ENCODE measurements around the gene PTPRG. TPM values are rescaled to one million over a fixed set of nuclear protein-coding genes. Genes with fewer than 3 reads are reported as not detected.

The PTPRG gene
- total RNA-seq, 1 experiment from 2014 or later = 0.74 TPM

DNA sequence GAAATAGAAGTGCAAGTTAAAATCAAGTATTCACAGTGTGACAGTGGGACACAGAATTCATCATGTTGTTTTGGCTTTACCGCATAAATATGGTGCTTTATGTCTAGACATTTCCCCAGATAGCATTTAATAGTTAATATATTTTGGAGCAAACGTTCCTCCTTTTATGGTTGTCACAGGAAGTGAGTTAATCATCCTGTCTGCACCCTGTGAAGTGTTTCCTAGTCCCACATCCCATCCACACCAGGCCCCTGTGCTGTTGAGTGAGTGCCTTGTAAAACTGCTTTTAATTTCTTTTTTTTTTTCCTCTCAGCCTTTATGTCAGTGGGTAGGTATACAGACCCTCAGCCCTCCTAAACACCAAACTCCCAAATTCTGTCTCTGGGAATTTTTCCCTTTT is 418.3 kb downstream of the PTPRG start:
- no peak overlapping the region for H3K4me3 ChIP-seq (ENCODE audit: low read depth in 2 of 2, low read length in 2 of 2)
- intact Hi-C loops (cut with micrococcal nuclease; ENCODE audit: unreplicated experiment) (no loop called here), in situ Hi-C loops (cut with HindIII; ENCODE audit: low pct_unique_long_range_greater_than_20kb, low sequenced_read_pairs) (no loop called here)
- H3K9me3 ChIP-seq (ENCODE audit: control insufficient read depth, insufficient read depth, low read depth, low read length) = no peaks in the 10 kb centered on the region
- POLR2A ChIA-PET = no interaction called here
- TF ChIP-seq TCF7L2 (IDR thresholded peaks at IDR 0.05; ENCODE audit: low read depth, low read length) (no peak), POLR2AphosphoS5 (IDR thresholded peaks at IDR 0.05; ENCODE audit: low read depth, low read length) (no peak), SIN3A (IDR thresholded peaks at IDR 0.05; ENCODE audit: borderline replicate concordance, insufficient read depth, low read depth, low read length) (no peak)
- TF ChIP-seq, protein P1, sequence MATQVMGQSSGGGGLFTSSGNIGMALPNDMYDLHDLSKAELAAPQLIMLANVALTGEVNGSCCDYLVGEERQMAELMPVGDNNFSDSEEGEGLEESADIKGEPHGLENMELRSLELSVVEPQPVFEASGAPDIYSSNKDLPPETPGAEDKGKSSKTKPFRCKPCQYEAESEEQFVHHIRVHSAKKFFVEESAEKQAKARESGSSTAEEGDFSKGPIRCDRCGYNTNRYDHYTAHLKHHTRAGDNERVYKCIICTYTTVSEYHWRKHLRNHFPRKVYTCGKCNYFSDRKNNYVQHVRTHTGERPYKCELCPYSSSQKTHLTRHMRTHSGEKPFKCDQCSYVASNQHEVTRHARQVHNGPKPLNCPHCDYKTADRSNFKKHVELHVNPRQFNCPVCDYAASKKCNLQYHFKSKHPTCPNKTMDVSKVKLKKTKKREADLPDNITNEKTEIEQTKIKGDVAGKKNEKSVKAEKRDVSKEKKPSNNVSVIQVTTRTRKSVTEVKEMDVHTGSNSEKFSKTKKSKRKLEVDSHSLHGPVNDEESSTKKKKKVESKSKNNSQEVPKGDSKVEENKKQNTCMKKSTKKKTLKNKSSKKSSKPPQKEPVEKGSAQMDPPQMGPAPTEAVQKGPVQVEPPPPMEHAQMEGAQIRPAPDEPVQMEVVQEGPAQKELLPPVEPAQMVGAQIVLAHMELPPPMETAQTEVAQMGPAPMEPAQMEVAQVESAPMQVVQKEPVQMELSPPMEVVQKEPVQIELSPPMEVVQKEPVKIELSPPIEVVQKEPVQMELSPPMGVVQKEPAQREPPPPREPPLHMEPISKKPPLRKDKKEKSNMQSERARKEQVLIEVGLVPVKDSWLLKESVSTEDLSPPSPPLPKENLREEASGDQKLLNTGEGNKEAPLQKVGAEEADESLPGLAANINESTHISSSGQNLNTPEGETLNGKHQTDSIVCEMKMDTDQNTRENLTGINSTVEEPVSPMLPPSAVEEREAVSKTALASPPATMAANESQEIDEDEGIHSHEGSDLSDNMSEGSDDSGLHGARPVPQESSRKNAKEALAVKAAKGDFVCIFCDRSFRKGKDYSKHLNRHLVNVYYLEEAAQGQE (IDR thresholded peaks at IDR 0.05; ENCODE audit: insufficient read depth in 1 of 2, low read depth in 2 of 2, low read length in 1 of 2) = no peak
- TF ChIP-seq, protein P2, sequence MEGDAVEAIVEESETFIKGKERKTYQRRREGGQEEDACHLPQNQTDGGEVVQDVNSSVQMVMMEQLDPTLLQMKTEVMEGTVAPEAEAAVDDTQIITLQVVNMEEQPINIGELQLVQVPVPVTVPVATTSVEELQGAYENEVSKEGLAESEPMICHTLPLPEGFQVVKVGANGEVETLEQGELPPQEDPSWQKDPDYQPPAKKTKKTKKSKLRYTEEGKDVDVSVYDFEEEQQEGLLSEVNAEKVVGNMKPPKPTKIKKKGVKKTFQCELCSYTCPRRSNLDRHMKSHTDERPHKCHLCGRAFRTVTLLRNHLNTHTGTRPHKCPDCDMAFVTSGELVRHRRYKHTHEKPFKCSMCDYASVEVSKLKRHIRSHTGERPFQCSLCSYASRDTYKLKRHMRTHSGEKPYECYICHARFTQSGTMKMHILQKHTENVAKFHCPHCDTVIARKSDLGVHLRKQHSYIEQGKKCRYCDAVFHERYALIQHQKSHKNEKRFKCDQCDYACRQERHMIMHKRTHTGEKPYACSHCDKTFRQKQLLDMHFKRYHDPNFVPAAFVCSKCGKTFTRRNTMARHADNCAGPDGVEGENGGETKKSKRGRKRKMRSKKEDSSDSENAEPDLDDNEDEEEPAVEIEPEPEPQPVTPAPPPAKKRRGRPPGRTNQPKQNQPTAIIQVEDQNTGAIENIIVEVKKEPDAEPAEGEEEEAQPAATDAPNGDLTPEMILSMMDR (IDR thresholded peaks at IDR 0.05) = no peak
- CTCF ChIA-PET = no interaction called here
- no peaks in the 10 kb centered on the region for H3K27me3 ChIP-seq (ENCODE audit: control insufficient read depth, insufficient read depth, low read length)
- ATAC-seq (no peak), DNase-seq (ENCODE audit: low read depth, low spot score) (no peak)
- no peak overlapping the region for H3K27ac ChIP-seq (ENCODE audit: low read length)
- no TSS peak for BruUV-seq (replicated peaks)
- H3K4me1 ChIP-seq (ENCODE audit: control insufficient read depth, insufficient read depth, low read length) = no peaks in the 10 kb centered on the region
- no peaks in the 10 kb centered on the region for H3K36me3 ChIP-seq (ENCODE audit: control insufficient read depth, insufficient read depth, low read length)

DNA sequence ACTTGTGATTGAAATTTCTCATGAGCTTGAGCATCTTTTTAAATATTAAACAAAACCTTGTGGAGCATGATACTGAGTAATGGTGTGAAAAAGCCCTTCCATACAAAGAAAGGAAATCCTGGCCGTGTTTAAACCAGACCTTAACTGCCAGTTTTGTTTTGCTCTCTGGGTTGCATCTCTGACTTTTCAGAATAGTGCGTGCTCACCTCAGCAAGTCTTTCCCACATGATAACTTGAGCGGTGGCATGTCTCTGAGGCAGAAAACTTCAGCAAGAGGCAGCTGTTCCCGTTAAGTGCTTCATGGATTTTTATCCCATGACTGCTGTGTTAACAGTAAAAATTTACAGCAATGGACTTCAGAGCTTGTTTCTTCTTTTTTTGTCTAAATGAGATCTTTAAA is 418.7 kb downstream of the PTPRG start:
- Histone ChIP-seq H3K36me3 (ENCODE audit: control insufficient read depth, insufficient read depth, low read length) (no peaks in the 10 kb centered on the region), H3K27me3 (ENCODE audit: control insufficient read depth, insufficient read depth, low read length) (no peaks in the 10 kb centered on the region), H3K9me3 (ENCODE audit: control insufficient read depth, insufficient read depth, low read depth, low read length) (no peaks in the 10 kb centered on the region), H3K27ac (ENCODE audit: low read length) (no peak overlapping the region), H3K4me3 (ENCODE audit: low read depth in 2 of 2, low read length in 2 of 2) (no peak overlapping the region), H3K4me1 (ENCODE audit: control insufficient read depth, insufficient read depth, low read length) (no peaks in the 10 kb centered on the region)
- DNase-seq (ENCODE audit: low read depth, low spot score) (no peak), ATAC-seq (no peak)
- ChIA-PET CTCF (no interaction called here), POLR2A (no interaction called here)
- BruUV-seq (replicated peaks) = no TSS peak
- TF ChIP-seq, protein P1 (IDR thresholded peaks at IDR 0.05; ENCODE audit: insufficient read depth in 1 of 2, low read depth in 2 of 2, low read length in 1 of 2) = no peak
- TF ChIP-seq, protein P2 (IDR thresholded peaks at IDR 0.05) = no peak
- TF ChIP-seq POLR2AphosphoS5 (IDR thresholded peaks at IDR 0.05; ENCODE audit: low read depth, low read length) = no peak
- no peak for TF ChIP-seq TCF7L2 (IDR thresholded peaks at IDR 0.05; ENCODE audit: low read depth, low read length)
- TF ChIP-seq SIN3A (IDR thresholded peaks at IDR 0.05; ENCODE audit: borderline replicate concordance, insufficient read depth, low read depth, low read length) = no peak
- intact Hi-C loops (cut with micrococcal nuclease; ENCODE audit: unreplicated experiment) = no loop called here
- in situ Hi-C loops (cut with HindIII; ENCODE audit: low pct_unique_long_range_greater_than_20kb, low sequenced_read_pairs) = no loop called here

Measured in Panc1 (cell line).